GM18520 (cell line): ENCODE results near the gene NEUROD1.
"Not testable (repeated sequence)": the region's sequence is repeated elsewhere in the genome, so short reads cannot be mapped to it uniquely, and the experiment has no call there.

Experiments used
- ATAC-seq: cut with Tn5 transposase; IDR thresholded peaks from one replicate; pipeline ENCODE4 v1.9.1; 2021; ENCODE audit not compliant: unreplicated experiment

Gene NEUROD1

DNA sequence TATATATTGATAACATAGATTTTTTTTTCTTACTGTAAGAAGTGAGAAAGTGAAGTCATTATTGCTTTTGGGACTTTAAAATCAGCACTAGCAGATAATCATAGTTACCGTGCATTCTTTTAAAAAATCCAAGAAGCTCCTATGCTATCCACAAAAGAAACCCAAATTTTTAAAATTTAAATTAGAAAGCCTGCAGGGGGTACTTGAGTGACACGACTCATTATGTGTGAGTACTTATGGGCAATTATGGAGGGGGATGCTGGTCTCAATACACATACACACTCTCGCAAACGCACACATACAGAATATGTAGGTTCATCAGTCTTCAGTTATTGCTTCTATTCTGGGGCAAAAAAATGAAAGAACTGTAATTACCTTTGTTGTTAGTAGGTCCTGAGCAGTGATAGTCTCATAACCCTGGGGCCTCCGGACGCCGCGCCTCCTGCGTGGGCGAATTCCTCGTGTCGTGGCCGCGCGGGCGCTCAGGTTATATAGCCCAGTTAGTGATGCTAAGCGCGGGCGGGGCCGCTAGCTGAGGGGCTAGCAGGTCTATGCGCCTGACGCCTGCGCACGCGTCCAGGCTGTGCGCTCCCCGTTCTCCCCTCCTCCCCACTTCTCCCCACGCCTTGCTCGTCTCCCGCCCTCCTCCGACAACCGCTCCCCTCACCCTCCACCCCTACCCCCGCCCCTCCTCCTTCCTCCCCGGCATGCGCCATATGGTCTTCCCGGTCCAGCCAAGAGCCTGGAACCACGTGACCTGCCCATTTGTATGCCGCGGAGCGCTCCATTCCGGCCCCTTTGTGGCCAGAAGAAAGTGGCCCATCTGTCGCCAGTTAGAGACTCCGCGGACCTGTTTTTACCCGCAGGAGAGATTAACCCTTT, at the start of gene NEUROD1:
TSS of gene NEUROD1 (minus strand) at position 463 of the 882 bp plus-strand sequence. CDS start 1,657 bp downstream, outside the sequence.
- no peak for ATAC-seq

DNA sequence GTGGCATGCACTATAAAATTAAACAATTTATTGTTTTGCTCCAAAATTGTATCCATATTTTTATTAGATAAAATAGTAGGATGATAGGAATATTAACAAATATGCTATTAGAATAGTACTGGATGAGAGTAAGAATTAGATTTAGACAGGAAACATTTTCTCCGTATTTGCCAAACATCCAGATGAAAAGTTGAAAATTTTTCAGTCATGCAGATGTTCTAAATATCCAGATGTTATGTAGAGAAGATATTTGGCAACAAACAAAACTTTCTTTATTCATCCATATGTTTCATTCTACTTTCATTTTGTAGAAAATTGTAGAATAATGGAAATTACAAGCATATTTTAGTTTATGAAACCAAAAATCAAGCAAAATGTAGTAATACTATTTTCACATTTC, 45.2 kb upstream of the NEUROD1 start:
- ATAC-seq, result no peak

- no peak for ATAC-seq
Observed at GRCh38 chr2:181724662-181725061, 44.3 kb upstream of the NEUROD1 start.

- ATAC-seq, result no peak
Observed at GRCh38 chr2:181723731-181724130, 43.4 kb upstream of the NEUROD1 start.

GRCh38 chr2:181715033-181715630, 34.8 kb upstream of the NEUROD1 start:
- ATAC-seq, result peak; percentile 80

DNA sequence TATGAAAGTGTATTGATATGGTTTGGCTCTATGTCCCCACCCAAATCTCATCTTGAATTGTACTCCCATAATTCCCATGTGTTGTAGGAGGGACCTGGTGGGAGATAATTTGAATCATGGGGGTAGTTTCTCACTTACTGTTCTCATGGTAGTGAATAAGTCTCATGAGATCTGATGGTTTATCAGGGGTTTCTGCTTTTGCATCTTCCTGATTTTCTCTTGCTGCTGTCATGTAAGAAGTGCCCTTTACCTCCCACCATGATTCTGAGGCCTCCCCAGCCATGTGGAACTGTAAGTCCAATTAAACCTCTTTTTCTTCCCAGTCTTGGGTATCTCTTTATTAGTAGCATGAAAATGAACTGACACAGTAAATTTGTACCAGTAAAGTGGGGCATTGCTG, 30.7 kb upstream of the NEUROD1 start:
- ATAC-seq, result not testable (repeated sequence)

DNA sequence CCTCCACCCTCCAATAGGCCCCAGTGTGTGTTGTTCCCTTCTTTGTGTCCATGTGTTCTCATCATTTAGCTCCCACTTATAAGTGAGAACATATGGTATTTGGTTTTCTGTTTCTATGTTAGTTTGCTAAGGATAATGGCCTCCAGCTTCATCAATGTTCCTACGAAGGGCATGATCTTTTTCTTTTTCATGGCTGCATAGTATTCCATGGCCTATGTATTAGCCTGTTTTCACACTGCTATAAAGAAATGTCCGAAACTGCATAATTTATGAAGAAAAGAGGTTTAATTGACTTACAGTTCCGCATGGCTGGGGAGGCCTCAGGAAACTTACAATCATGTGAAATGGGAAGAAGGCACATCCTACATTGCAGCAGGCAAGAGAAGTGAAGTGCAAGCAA, 22.2 kb upstream of the NEUROD1 start:
- not testable (repeated sequence) for ATAC-seq

- ATAC-seq, result no peak
Observed at GRCh38 chr2:181698223-181698622, 17.9 kb upstream of the NEUROD1 start.

DNA sequence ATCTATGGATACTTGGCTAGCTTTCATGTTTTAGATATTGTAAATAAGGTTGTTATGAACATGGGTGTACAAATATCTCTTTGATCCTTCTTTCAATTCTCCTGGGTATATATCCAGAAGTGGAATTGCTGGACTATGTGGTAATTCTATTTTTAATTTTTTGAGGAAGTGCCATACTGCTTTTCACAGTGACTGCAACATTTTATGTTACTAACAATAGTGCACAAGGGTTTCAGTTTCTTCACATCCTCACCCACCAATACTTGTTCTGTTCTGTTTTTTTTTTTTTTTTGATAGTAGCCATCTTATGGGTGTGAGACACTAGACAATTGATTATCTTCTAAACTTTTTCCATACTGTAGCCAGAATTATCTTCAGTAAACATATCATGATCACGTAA, 17.3 kb upstream of the NEUROD1 start:
- ATAC-seq, result no peak

DNA sequence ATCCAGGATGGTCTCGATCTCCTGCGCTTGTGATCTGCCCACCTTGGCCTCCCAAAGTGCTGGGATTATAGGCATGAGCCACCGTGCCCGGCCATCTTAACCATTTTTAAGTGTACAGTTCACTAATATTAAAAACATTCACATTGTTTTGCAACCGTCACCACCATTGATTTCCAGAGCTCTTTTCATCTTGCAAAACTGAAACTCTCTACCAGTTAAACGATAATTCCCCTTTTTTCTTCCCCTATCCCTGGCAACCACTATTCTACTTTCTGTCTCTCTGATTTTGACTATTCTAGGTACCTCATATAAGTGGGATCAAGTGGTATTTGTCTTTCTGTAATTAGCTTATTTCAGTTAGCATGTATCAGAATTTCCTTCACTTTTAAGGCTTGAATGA, 16.8 kb upstream of the NEUROD1 start:
- ATAC-seq, result no peak

DNA sequence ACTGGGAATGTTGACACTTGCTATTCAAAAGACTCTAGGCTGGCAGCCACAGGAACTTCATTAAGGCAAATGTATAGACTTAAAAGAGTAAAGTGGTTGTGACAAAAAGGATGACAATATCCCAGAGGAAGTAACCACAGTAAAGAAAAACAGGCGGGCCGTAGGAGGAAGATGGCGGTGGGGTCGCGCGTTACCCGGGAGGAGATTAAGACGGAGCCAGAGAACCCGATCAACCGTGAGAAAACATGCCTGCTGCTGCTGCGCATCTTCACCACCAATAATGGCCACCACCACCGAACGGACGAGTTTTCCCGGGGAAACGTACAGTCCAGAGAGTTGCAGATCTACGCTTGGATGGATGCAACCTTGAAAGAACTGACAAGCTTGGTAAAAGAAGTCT, 14.0 kb upstream of the NEUROD1 start:
- no peak for ATAC-seq

GRCh38 chr2:181690860-181691259, 10.5 kb upstream of the NEUROD1 start:
- no peak for ATAC-seq

DNA sequence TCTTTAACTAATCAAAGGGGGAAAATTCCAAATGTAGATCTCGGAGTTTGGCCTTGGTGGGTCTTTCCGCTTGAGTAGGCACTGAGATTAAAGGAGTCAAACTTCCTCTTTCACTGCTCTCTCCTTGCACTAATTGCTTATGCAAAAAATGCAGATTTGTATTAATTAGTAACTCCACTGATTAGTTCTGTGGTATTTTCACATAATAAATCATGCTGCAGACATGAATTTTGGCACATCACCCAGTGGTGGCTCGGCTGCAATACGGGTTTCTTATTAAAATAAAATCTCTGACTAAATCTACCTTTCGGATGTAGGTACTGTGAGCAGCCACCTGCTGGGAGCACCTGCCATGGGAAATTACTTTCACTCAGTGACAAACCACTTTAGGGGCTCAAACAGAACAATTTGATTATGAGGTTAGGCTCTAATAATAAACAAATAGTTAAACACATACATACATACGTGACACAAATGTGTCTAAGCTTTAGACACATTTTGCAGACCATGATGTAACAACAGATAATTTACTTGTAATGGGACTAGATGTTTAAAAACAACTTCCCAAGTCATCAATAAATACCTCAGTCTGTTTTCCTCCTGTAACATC, 6.4 kb upstream of the NEUROD1 start:
- no peak for ATAC-seq

- no peak for ATAC-seq
Observed at GRCh38 chr2:181685150-181685688, 4.9 kb upstream of the NEUROD1 start.

GRCh38 chr2:181684454-181685149, 4.3 kb upstream of the NEUROD1 start:
- no peak for ATAC-seq

DNA sequence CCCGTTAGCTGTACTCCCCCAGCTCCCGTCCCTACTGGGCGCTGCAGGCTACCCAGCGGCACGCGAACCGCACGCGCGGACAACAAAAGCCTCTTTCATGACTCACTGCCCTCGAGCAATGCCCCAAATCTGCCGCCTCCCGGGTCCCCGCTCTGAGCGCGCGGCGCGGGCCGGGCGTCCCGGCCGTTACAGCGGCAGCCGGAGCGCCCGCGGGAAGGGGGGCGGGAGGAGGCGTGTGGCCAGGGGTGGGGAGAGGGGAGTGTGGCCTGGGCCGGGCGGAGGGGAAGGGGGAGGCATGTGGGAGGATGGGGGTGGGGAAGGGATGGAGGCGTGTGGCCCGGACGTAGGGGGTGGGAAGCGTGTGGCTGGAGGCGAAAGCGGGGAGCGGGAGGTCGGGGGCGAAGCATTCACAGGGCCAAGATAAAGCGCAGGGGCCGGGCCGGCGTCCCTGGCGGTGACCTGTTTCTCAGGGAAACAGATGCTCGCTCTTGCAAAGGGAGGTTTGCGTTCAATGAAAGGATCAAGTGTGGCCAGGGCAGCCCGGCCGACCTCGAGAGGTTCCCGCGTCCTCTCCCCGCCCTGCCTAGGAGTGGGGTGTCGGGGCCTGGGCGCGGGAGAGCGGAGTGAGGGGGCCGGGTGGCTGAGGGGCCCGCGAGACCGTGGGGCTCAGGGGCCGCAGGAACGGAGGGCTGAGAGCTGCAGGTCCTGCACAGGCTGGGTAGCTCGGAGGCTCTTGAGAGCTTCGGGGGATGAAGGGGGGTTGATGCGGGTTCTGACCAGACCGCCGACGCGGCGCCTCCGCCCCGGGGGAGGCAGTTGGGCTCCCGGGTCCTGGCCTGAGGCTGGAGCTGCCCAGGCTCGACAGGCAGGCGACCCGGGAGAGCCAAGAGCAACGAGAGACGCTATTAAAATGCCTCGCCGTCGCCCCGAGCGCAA, 3.5 kb upstream of the NEUROD1 start:
- no peak for ATAC-seq

GRCh38 chr2:181682795-181683517, 2.6 kb upstream of the NEUROD1 start:
- no peak for ATAC-seq

- no peak for ATAC-seq
Observed at GRCh38 chr2:181682026-181682789, 1.9 kb upstream of the NEUROD1 start.
